ENCODE results near the gene C17orf114.

The C17orf114 gene

GRCh38 chr17:4788807-4789700 is 13.1 kb downstream of the C17orf114 start, which contains the start of gene GLTPD2:
GLTPD2 (plus strand) TSS chr17:4788964; CDS start chr17:4789012, 48 bp downstream.
- no peak for TF ChIP-seq CTCF (IDR thresholded peaks at IDR 0.05; ENCODE audit: low read depth, low read length)
- TF ChIP-seq EZH2phosphoT487 (IDR thresholded peaks at IDR 0.05; ENCODE audit: low read depth): no peak
- H3K9ac ChIP-seq (ENCODE audit: low read length): peak within 1 kb of the TSS; percentile 68
- peak within 1 kb of the TSS; percentile 43; the same call in 1 of the 2 replicates for H2AFZ ChIP-seq (ENCODE audit: low read depth, low read length)
- no peaks in the 10 kb centered on the region for H4K20me1 ChIP-seq (ENCODE audit: insufficient read depth, low read length)
- no peaks in the 10 kb centered on the region; the same call in 1 of the 2 replicates for H3K27me3 ChIP-seq (ENCODE audit: low read depth, low read length)
- no peaks in the 10 kb centered on the region for H3K36me3 ChIP-seq (replicated peaks; ENCODE audit: low read depth, low read length)
- H3K4me3 ChIP-seq (ENCODE audit: low read length): peak within 1 kb of the TSS; percentile 85
- no peak within 1 kb of the TSS for H3K27ac ChIP-seq (ENCODE audit: low read length)
- H3K4me2 ChIP-seq (ENCODE audit: low read length): peak within 1 kb of the TSS; percentile 71
- H3K9me3 ChIP-seq (ENCODE audit: insufficient read depth, low read length): no peaks in the 10 kb centered on the region
- peaks cover 3% of the 10 kb centered on the region; the same call in 1 of the 2 replicates for H3K4me1 ChIP-seq (ENCODE audit: low read length)
- H3K79me2 ChIP-seq (ENCODE audit: low read length): no peaks in the 10 kb centered on the region

- Histone ChIP-seq H3K36me3 (replicated peaks; ENCODE audit: low read depth, low read length) (no peaks in the 10 kb centered on the region), H3K4me1 (ENCODE audit: low read length) (peaks cover 3% of the 10 kb centered on the region; the same call in 1 of the 2 replicates), H3K27me3 (ENCODE audit: low read depth, low read length) (no peaks in the 10 kb centered on the region; the same call in 1 of the 2 replicates), H3K9ac (ENCODE audit: low read length) (no peak overlapping the region), H3K27ac (ENCODE audit: low read length) (no peak overlapping the region), H3K79me2 (ENCODE audit: low read length) (no peaks in the 10 kb centered on the region), H2AFZ (ENCODE audit: low read depth, low read length) (no peak overlapping the region), H3K4me3 (ENCODE audit: low read length) (no peak overlapping the region), H4K20me1 (ENCODE audit: insufficient read depth, low read length) (no peaks in the 10 kb centered on the region), H3K4me2 (ENCODE audit: low read length) (no peak overlapping the region), H3K9me3 (ENCODE audit: insufficient read depth, low read length) (no peaks in the 10 kb centered on the region)
- TF ChIP-seq CTCF (IDR thresholded peaks at IDR 0.05; ENCODE audit: low read depth, low read length): no peak
Measured at GRCh38 chr17:4788159-4788806, 13.8 kb downstream of the C17orf114 start.

GRCh38 chr17:4786516-4786915 is 15.6 kb downstream of the C17orf114 start:
- Histone ChIP-seq H4K20me1 (ENCODE audit: insufficient read depth, low read length) (no peaks in the 10 kb centered on the region), H3K9me3 (ENCODE audit: insufficient read depth, low read length) (no peaks in the 10 kb centered on the region), H3K4me1 (ENCODE audit: low read length) (peaks cover 3% of the 10 kb centered on the region; the same call in 1 of the 2 replicates), H3K27ac (ENCODE audit: low read length) (no peak overlapping the region), H3K4me2 (ENCODE audit: low read length) (no peak overlapping the region), H3K36me3 (replicated peaks; ENCODE audit: low read depth, low read length) (no peaks in the 10 kb centered on the region), H3K27me3 (ENCODE audit: low read depth, low read length) (no peaks in the 10 kb centered on the region), H3K79me2 (ENCODE audit: low read length) (no peaks in the 10 kb centered on the region), H2AFZ (ENCODE audit: low read depth, low read length) (no peak overlapping the region), H3K9ac (ENCODE audit: low read length) (no peak overlapping the region), H3K4me3 (ENCODE audit: low read length) (no peak overlapping the region)
- TF ChIP-seq CTCF (IDR thresholded peaks at IDR 0.05; ENCODE audit: low read depth, low read length) (no peak), EZH2phosphoT487 (IDR thresholded peaks at IDR 0.05; ENCODE audit: low read depth) (no peak)

GRCh38 chr17:4786106-4786511 is 16.0 kb downstream of the C17orf114 start, which contains the start of gene VMO1:
VMO1 (minus strand) TSS chr17:4786364; CDS start chr17:4786352, 12 bp downstream.
- Histone ChIP-seq H3K9ac (ENCODE audit: low read length) (no peak within 1 kb of the TSS), H2AFZ (ENCODE audit: low read depth, low read length) (no peak within 1 kb of the TSS), H3K79me2 (ENCODE audit: low read length) (no peaks in the 10 kb centered on the region), H4K20me1 (ENCODE audit: insufficient read depth, low read length) (no peaks in the 10 kb centered on the region), H3K27ac (ENCODE audit: low read length) (no peak within 1 kb of the TSS), H3K4me1 (ENCODE audit: low read length) (peaks cover 3% of the 10 kb centered on the region; the same call in 1 of the 2 replicates), H3K4me3 (ENCODE audit: low read length) (no peak within 1 kb of the TSS), H3K9me3 (ENCODE audit: insufficient read depth, low read length) (no peaks in the 10 kb centered on the region), H3K36me3 (replicated peaks; ENCODE audit: low read depth, low read length) (no peaks in the 10 kb centered on the region), H3K27me3 (ENCODE audit: low read depth, low read length) (no peaks in the 10 kb centered on the region), H3K4me2 (ENCODE audit: low read length) (no peak within 1 kb of the TSS)
- TF ChIP-seq EZH2phosphoT487 (IDR thresholded peaks at IDR 0.05; ENCODE audit: low read depth) (no peak), CTCF (IDR thresholded peaks at IDR 0.05; ENCODE audit: low read depth, low read length) (no peak)
